Dedifferentiated amniotic fluid mesenchymal stem cell (primary cell): ENCODE measurements around the gene AGTPBP1.

Source experiments
- DNase-seq: peaks from one replicate; pipeline ENCODE4 v3.0.0-alpha.2; 2016; ENCODE audit errors: extremely low spot score

AGTPBP1 gene

DNA sequence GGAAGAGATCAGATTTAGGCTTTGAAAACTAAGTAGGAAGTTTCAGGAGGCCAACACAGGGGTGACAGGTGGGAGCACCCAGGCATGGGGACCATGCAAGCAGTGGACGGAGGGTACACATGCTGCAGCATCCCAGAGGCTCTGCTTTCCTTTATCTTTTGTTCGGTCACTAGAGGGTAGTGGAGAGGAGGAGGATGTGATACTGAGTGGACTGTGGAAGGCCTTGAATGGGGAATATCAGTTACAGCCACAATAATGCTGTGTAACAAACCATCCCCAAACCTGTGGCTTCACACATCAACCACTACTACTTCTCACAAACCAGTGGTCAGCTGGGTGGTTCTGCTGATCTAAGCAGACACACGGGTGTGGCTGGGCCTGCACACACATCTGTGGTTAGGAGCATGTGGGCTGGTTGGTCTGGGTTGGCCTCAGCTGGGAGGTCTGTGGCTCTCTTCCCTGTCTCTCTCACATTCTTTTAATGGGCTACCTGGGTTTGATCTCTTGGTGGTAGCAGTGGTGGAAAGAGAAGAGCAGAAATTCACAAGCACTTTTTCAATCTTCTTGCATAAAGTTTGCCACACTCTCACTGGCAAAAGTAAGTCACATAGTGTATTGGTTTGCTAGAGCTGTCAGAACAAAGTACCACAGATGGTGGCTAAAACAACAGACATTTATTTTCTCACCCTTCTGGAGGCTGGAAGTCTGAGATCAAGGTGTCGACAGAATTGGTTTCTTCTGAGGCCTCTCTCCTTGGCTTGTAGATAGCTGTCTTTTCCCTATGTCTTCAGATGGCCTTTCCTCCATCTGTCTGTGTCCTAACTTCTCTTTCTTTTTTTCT, 238.7 kb downstream of the AGTPBP1 start:
- DNase-seq: no peak

DNA sequence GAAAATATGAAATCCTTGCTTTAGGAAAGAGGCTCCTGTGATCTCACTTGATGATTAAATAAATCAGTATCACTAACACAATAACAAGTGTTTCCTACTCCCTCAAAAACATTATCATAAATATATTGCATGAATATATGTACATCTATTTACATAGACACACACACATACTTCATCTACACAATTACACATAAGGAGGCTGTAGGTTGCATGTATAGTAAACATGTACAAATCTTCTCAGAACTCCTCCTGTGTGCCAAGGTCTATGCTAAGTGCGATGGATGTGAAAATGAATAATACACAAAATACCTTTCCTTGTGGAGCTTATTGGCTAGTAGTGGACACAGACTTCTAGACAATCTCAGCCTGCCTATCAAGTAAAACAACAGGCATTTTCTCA, 239.9 kb downstream of the AGTPBP1 start:
- DNase-seq: no peak

DNA sequence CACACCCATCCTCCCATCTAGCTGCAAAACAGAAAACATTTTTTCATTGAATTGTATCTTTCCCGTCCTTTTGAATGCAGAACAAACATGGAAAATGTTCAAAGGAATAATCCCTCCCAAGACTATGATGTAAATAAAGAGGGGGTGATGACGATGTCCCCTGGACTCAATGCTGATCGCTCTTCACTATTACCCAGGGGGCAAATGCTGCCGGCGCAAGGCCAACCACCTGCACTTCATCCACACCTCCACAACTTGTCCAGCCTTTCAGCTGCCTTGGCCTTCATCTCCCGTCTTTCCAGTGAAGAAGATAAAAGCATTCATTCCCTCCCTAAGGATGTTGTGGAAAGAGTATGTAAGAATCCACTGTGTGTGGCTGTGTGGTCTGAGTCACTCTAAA, 240.3 kb downstream of the AGTPBP1 start:
- DNase-seq: no peak
